Smooth muscle cell (in vitro differentiated cells): ENCODE data around the gene PIK3CB. TPM values are rescaled to one million over a fixed set of nuclear protein-coding genes. Genes with fewer than 3 reads are reported as not detected.

ENCODE experiments used
- DNase-seq: peaks from one replicate; lab custom pipeline; 2025; ENCODE audit not compliant: unreplicated experiment; lab: John Stamatoyannopoulos, UW
- H2AFZ ChIP-seq: fragments of 200-600 bp; sonication (generic); 2 replicates; pipeline ENCODE4 v1.6.0; 2016; ENCODE audit warnings: antibody characterized with exemption, low read depth, mild to moderate bottlenecking
- H3F3A ChIP-seq: fragments of 200-600 bp; sonication (generic); 2 replicates; pipeline ENCODE4 v1.6.0; 2017; ENCODE audit warnings: antibody characterized with exemption, low read depth
- H3K27ac ChIP-seq: fragments of 200-600 bp; sonication (generic); 2 replicates; pipeline ENCODE4 v1.5.1; 2016; ENCODE audit warnings: low read depth, mild to moderate bottlenecking
- H3K27me3 ChIP-seq: fragments of 200-600 bp; sonication (generic); 2 replicates; pipeline ENCODE4 v1.6.1; 2016; ENCODE audit warnings: low read depth, mild to moderate bottlenecking
- H3K36me3 ChIP-seq: fragments of 200-600 bp; sonication (generic); 2 replicates; pipeline ENCODE4 v1.5.1; 2016; ENCODE audit warnings: low read depth
- H3K4me1 ChIP-seq: fragments of 200-600 bp; sonication (generic); 2 replicates; pipeline ENCODE4 v1.5.1; 2016; ENCODE audit warnings: low read depth
- H3K4me2 ChIP-seq: fragments of 200-600 bp; sonication (generic); 2 replicates; pipeline ENCODE4 v1.6.0; 2016; ENCODE audit warnings: mild to moderate bottlenecking
- H3K4me3 ChIP-seq: fragments of 200-600 bp; sonication (generic); 2 replicates; pipeline ENCODE4 v1.5.1; 2016; ENCODE audit warnings: mild to moderate bottlenecking
- H3K79me2 ChIP-seq: fragments of 200-600 bp; sonication (generic); 2 replicates; pipeline ENCODE4 v1.6.0; 2016; ENCODE audit warnings: low read depth, mild to moderate bottlenecking
- H3K9ac ChIP-seq: fragments of 200-600 bp; sonication (generic); 2 replicates; pipeline ENCODE4 v1.6.0; 2016; ENCODE audit warnings: low read depth
- H3K9me3 ChIP-seq: fragments of 200-600 bp; sonication (generic); replicated peaks from 2 replicates; pipeline ENCODE4 v1.5.1; 2016; ENCODE audit warnings: low read depth
- H4K20me1 ChIP-seq: fragments of 200-600 bp; sonication (generic); 2 replicates; pipeline ENCODE4 v1.6.0; 2016; ENCODE audit warnings: low read depth
- CTCF ChIP-seq: fragments of 200-600 bp; sonication (generic); IDR thresholded peaks from 2 replicates; pipeline ENCODE4 v1.5.1; 2017; ENCODE audit warnings: borderline replicate concordance, mild to moderate bottlenecking, antibody characterized with exemption; ENCODE audit not compliant: insufficient read depth, poor library complexity, severe bottlenecking
- WGBS: methylation state at CpG from one replicate; pipeline ENCODE4 v1.1.7; 2016; ENCODE audit warnings: low lambda C conversion rate; 5-methylcytosine and 5-hydroxymethylcytosine counted together
- polyA plus RNA-seq: library from polyadenylated mRNA; unstranded; fragments of >200 nt; fragmentation: Nextera tagmentation; extraction: Ambion mirVana; gene quantifications from 2 replicates; pipeline ENCODE4 v1.2.1, GENCODE V29; 2016
- total RNA-seq: library from RNA; depleted of rRNA; stranded (reverse); fragments of >200 nt; gene quantifications from 2 replicates; pipeline ENCODE4 v1.2.3, GENCODE V29; 2014

Gene PIK3CB
- total RNA-seq (3.6 and 4.5 TPM in 2 replicates), polyA plus RNA-seq (2.5 and 2.6 TPM in 2 replicates)

- no peaks in the 10 kb centered on the region for H3K27me3 ChIP-seq
- H3K27ac ChIP-seq: peak within 1 kb of the TSS; percentile 1
- DNase-seq: peak; percentile 52
- peaks cover 7% of the 10 kb centered on the region for H3K4me1 ChIP-seq
- H3K9me3 ChIP-seq: no peaks in the 10 kb centered on the region
- peaks cover 9% of the 10 kb centered on the region for H4K20me1 ChIP-seq
- peaks cover 6% of the 10 kb centered on the region for H3F3A ChIP-seq
- H3K79me2 ChIP-seq: peaks cover 8% of the 10 kb centered on the region
- WGBS: 1% methylated on average over 53 of the region's 88 CpGs
- TF ChIP-seq CTCF: no peak
- H3K4me2 ChIP-seq: peak within 1 kb of the TSS; percentile 84
- no peaks in the 10 kb centered on the region for H3K36me3 ChIP-seq
- H3K4me3 ChIP-seq: peak within 1 kb of the TSS; percentile 77
- H2AFZ ChIP-seq: peak within 1 kb of the TSS; percentile 84
- H3K9ac ChIP-seq: no peak within 1 kb of the TSS
These were observed at the start of gene PIK3CB for GRCh38 chr3:138834596-138835396. Gene PIK3CB (minus strand): TSS chr3:138834928. CDS start chr3:138759343, 75,585 bp downstream.

- Histone ChIP-seq H3K4me1 (no peaks in the 10 kb centered on the region), H3K27me3 (no peaks in the 10 kb centered on the region), H2AFZ (no peak overlapping the region), H3K9ac (no peak overlapping the region), H3K4me3 (no peak overlapping the region), H3K27ac (no peak overlapping the region), H3K79me2 (no peaks in the 10 kb centered on the region), H4K20me1 (no peaks in the 10 kb centered on the region), H3F3A (no peaks in the 10 kb centered on the region), H3K9me3 (no peaks in the 10 kb centered on the region), H3K4me2 (no peak overlapping the region), H3K36me3 (no peaks in the 10 kb centered on the region)
- 84% methylated on average over 2 of the region's 2 CpGs for WGBS
- no peak for DNase-seq
- no peak for TF ChIP-seq CTCF
These were observed 46.5 kb upstream of the PIK3CB start for GRCh38 chr3:138881233-138881632.

- 55% methylated on average over 14 of the region's 14 CpGs for WGBS
- Histone ChIP-seq H3K79me2 (no peaks in the 10 kb centered on the region), H3K9ac (no peak overlapping the region), H3K4me2 (no peak overlapping the region), H3K27ac (no peak overlapping the region), H3K4me3 (no peak overlapping the region), H4K20me1 (no peaks in the 10 kb centered on the region), H3K27me3 (no peaks in the 10 kb centered on the region), H3K9me3 (no peaks in the 10 kb centered on the region), H2AFZ (no peak overlapping the region), H3K4me1 (no peaks in the 10 kb centered on the region), H3F3A (no peaks in the 10 kb centered on the region), H3K36me3 (no peaks in the 10 kb centered on the region)
- TF ChIP-seq CTCF: no peak
- no peak for DNase-seq
These were observed 45.0 kb upstream of the PIK3CB start for GRCh38 chr3:138879541-138880380.
